Stomach (tissue), 9 donors: ENCODE results near the gene TUBB6. TPM values are rescaled to one million over a fixed set of nuclear protein-coding genes. Genes with fewer than 3 reads are reported as not detected.

Experiments
- DNase-seq, 2 donors: peaks; one replicate each; pipeline versions ENCODE4 v3.0.0 to v3.0.0-alpha.2; 2013 to 2019
- H3K27ac ChIP-seq, 5 donors: fragments of 200-600 bp in 4 of 5; sonication (generic) in 4 of 5; one replicate each; pipeline ENCODE4 v1.5.1; 2013 to 2019; ENCODE audit warnings: mild to moderate bottlenecking in 1 of 5, moderate library complexity in 1 of 5
- H3K27me3 ChIP-seq, 3 donors: fragments of 200-600 bp; sonication (generic); one replicate each; pipeline ENCODE4 v1.5.1; 2017 to 2019; ENCODE audit warnings: mixed run types in 1 of 3
- H3K36me3 ChIP-seq, 4 donors: fragments of 200-600 bp; sonication (generic); 1 replicate in 3 of 4; 2 replicates in 1 of 4; pipeline ENCODE4 v1.5.1; 2016 to 2019
- H3K4me1 ChIP-seq, 4 donors: fragments of 200-600 bp; sonication (generic); one replicate each; pipeline ENCODE4 v1.5.1; 2016 to 2019
- H3K4me3 ChIP-seq, 4 donors: fragments of 200-600 bp; sonication (generic) in 3 of 4; one replicate each; pipeline ENCODE4 v1.5.1; 2016 to 2019; ENCODE audit warnings: mild to moderate bottlenecking in 1 of 4
- H3K9me3 ChIP-seq, 4 donors: fragments of 200-600 bp; sonication (generic); one replicate each; pipeline ENCODE4 v1.5.1; 2016 to 2019
- EP300 ChIP-seq: sonication (generic); formaldehyde crosslinking; IDR thresholded peaks from one replicate; pipeline ENCODE4 v1.6.1; 2017; ENCODE audit warnings: antibody characterized with exemption
- POLR2A ChIP-seq, 4 donors: fragments of 450-650 bp; IDR thresholded peaks; one replicate each; pipeline ENCODE4 v1.6.1; 2016; ENCODE audit warnings: antibody characterized with exemption in 4 of 4, control low read depth in 2 of 4, mild to moderate bottlenecking in 1 of 4, moderate library complexity in 1 of 4
- POLR2AphosphoS5 ChIP-seq, 3 donors: sonication (generic); formaldehyde crosslinking; IDR thresholded peaks; one replicate each; pipeline ENCODE4 v1.6.1; 2016; ENCODE audit warnings: antibody characterized with exemption in 3 of 3
- WGBS, 5 donors: extraction: QIAGEN DNeasy Blood & Tissue Kit in 3 of 5; methylation state at CpG; one replicate each; pipeline versions ENCODE4 v1.1.5 to v1.1.7; 2013 to 2018; 5-methylcytosine and 5-hydroxymethylcytosine counted together
- intact Hi-C: fragments of 100-400 bp; cut with DNase I; formaldehyde crosslinking; loops from one replicate; pipeline ENCODE4 v1.15.1; 2023; ENCODE audit warnings: low total_unique reads
- polyA plus RNA-seq, 3 donors: library from polyadenylated mRNA; stranded (reverse); fragments of 200-250 nt; gene quantifications; one replicate each; pipeline ENCODE4 v1.2.3, GENCODE V29; 2013
- total RNA-seq, 5 donors: library from RNA; depleted of rRNA; stranded (reverse); fragments of >200 nt; gene quantifications; one replicate each; pipeline versions ENCODE4 v1.1.0 to v1.2.3, GENCODE V29; 2014 to 2016
- TF ChIP-seq, protein P1 (sequence below), 7 experiments: fragments of 450-650 bp in 4 of 7; fragments of 200-600 bp in 3 of 7; sonication (generic) in 3 of 7; IDR thresholded peaks; one replicate each; pipeline ENCODE4 v1.5.1; 2016 to 2019; ENCODE audit warnings: antibody characterized with exemption in 7 of 7, control low read depth in 2 of 7, mild to moderate bottlenecking in 1 of 7
- donor health status: healthy with polysubstance abuse.
- donor health status: Bipolar disorder and iron deficiency.
- donor health status: healthy.

Gene TUBB6
- total and polyA plus RNA-seq, 8 donors = 66.6 to 333 (median 174) TPM

- no peak overlapping the region for H3K4me3 ChIP-seq
- H3K27ac ChIP-seq = no peak overlapping the region
- peaks cover 0 to 16% (median 13%) of the 10 kb centered on the region in 4 donors for H3K4me1 ChIP-seq
- TF ChIP-seq, protein P1, sequence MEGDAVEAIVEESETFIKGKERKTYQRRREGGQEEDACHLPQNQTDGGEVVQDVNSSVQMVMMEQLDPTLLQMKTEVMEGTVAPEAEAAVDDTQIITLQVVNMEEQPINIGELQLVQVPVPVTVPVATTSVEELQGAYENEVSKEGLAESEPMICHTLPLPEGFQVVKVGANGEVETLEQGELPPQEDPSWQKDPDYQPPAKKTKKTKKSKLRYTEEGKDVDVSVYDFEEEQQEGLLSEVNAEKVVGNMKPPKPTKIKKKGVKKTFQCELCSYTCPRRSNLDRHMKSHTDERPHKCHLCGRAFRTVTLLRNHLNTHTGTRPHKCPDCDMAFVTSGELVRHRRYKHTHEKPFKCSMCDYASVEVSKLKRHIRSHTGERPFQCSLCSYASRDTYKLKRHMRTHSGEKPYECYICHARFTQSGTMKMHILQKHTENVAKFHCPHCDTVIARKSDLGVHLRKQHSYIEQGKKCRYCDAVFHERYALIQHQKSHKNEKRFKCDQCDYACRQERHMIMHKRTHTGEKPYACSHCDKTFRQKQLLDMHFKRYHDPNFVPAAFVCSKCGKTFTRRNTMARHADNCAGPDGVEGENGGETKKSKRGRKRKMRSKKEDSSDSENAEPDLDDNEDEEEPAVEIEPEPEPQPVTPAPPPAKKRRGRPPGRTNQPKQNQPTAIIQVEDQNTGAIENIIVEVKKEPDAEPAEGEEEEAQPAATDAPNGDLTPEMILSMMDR (IDR thresholded peaks at IDR 0.05) = no peak
- TF ChIP-seq POLR2A (IDR thresholded peaks at IDR 0.05) (no peak), POLR2AphosphoS5 (IDR thresholded peaks at IDR 0.05) (no peak), EP300 (no peak)
- intact Hi-C loops = no loop called here
- 86 to 95% (median 92%) methylated on average over 11 of the region's 11 CpGs for WGBS, 5 donors
- H3K27me3 ChIP-seq = no peaks in the 10 kb centered on the region
- peaks cover 24 to 84% (median 81%) of the 10 kb centered on the region in 4 donors for H3K36me3 ChIP-seq
- no peaks in the 10 kb centered on the region for H3K9me3 ChIP-seq
- DNase-seq = no peak
Measured at GRCh38 chr18:12329125-12329698, 21.2 kb downstream of the TUBB6 start.

- TF ChIP-seq EP300 (no peak), POLR2AphosphoS5 (IDR thresholded peaks at IDR 0.05) (no peak), POLR2A (IDR thresholded peaks at IDR 0.05) (no peak)
- TF ChIP-seq, protein P1 (IDR thresholded peaks at IDR 0.05) = no peak
- Histone ChIP-seq H3K4me3 (no peak overlapping the region), H3K9me3 (no peaks in the 10 kb centered on the region), H3K27ac (no peak overlapping the region), H3K4me1 (peaks cover 0 to 30% (median 20%) of the 10 kb centered on the region in 4 donors), H3K27me3 (no peaks in the 10 kb centered on the region), H3K36me3 (peaks cover 22 to 84% (median 81%) of the 10 kb centered on the region in 4 donors)
- intact Hi-C loops = no loop called here
- 92 to 95% (median 94%) methylated on average over 4 of the region's 4 CpGs for WGBS, 5 donors
- no peak for DNase-seq
Measured at GRCh38 chr18:12330766-12331165, 22.7 kb downstream of the TUBB6 start.

DNA sequence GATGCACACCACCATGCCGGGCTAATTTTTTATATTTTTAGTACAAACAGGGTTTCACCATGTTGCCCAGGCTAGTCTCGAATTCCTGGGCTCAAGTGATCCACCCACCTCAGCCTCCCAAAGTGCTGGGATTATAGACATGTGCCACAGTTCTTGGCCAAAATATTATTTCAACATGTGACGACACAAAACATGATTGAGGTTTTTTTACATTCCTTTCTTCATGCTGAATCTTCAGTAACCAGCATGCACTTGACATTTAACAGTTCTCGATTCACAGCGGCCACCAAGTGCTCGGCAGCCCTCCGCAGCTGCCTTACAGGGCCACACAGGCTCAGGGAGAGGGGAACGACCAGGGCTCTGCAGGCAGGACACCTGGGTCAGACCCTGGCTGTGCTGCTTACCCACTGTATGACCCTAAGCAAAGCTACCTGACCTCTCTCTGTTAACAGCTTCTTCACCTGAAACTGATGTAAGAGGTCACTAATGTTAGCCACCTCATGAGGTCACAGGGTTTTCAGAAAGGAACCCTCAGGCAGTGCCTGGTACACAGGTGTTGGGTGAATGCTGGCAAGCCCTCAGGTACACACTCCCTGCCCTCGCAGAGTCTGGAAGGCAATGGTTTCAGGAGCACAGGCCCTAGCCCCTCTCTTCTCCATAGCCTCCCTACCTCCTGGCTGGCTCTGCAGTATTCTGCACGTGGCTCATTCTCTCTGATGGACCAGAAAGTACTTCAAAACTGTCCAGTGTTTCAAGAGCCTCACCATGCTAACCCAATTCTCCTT, 25.7 kb downstream of the TUBB6 start:
- H3K4me1 ChIP-seq = peaks cover 0 to 40% (median 23%) of the 10 kb centered on the region in 4 donors
- TF ChIP-seq, protein P1 (IDR thresholded peaks at IDR 0.05) = no peak
- TF ChIP-seq EP300 (no peak), POLR2AphosphoS5 (IDR thresholded peaks at IDR 0.05) (no peak), POLR2A (IDR thresholded peaks at IDR 0.05) (no peak)
- H3K27ac ChIP-seq = no peak overlapping the region
- H3K36me3 ChIP-seq = peaks cover 23 to 83% (median 79%) of the 10 kb centered on the region in 4 donors
- no peaks in the 10 kb centered on the region for H3K9me3 ChIP-seq
- no peaks in the 10 kb centered on the region for H3K27me3 ChIP-seq
- intact Hi-C loops = no loop called here
- H3K4me3 ChIP-seq = no peak overlapping the region
- 83 to 95% (median 88%) methylated on average over 10 of the region's 10 CpGs for WGBS, 5 donors
- no peak for DNase-seq

- 48 to 69% (median 67%) methylated on average over 2 of the region's 2 CpGs for WGBS, 5 donors
- no peak for DNase-seq
Measured at GRCh38 chr18:12334366-12334808, 26.3 kb downstream of the TUBB6 start.

More at GRCh38 chr18:12334366-12334808, 26.3 kb downstream of the TUBB6 start:
- intact Hi-C loops = no loop called here
- Histone ChIP-seq H3K4me3 (no peak overlapping the region), H3K9me3 (no peaks in the 10 kb centered on the region), H3K4me1 (peaks cover 0 to 40% (median 23%) of the 10 kb centered on the region in 4 donors), H3K27me3 (no peaks in the 10 kb centered on the region), H3K27ac (no peak overlapping the region), H3K36me3 (peaks cover 23 to 83% (median 79%) of the 10 kb centered on the region in 4 donors)
- TF ChIP-seq, protein P1 (IDR thresholded peaks at IDR 0.05) = no peak
- no peak for TF ChIP-seq EP300
- TF ChIP-seq POLR2A (IDR thresholded peaks at IDR 0.05) = no peak
- TF ChIP-seq POLR2AphosphoS5 (IDR thresholded peaks at IDR 0.05) = no peak
